Aorta (tissue), 5 donors: ENCODE results near the gene DNAI2. TPM values are rescaled to one million over a fixed set of nuclear protein-coding genes. Genes with fewer than 3 reads are reported as not detected.

ENCODE experiments used
- ATAC-seq: fragments of 200-7000 bp; cut with Tn5 transposase; one replicate; pipeline ENCODE4 v1.9.1; 2022; ENCODE audit warnings: moderate library complexity; ENCODE audit not compliant: low FRiP score
- DNase-seq, 2 donors: peaks; one replicate each; pipeline ENCODE4 v3.0.0-alpha.2; 2020
- H3K27ac ChIP-seq, 2 donors: one replicate each; pipeline ENCODE4 v1.5.1; 2013; ENCODE audit warnings: low read length in 2 of 2, mild to moderate bottlenecking in 2 of 2, moderate library complexity in 2 of 2, control low read depth in 1 of 2, inconsistent platforms in 1 of 2, low read depth in 1 of 2
- H3K27me3 ChIP-seq, 2 donors: one replicate each; pipeline ENCODE4 v1.6.1; 2013; ENCODE audit warnings: control low read depth in 1 of 2, low read length in 1 of 2, mild to moderate bottlenecking in 1 of 2, moderate library complexity in 1 of 2; ENCODE audit not compliant: insufficient read depth in 2 of 2, control insufficient read depth in 1 of 2
- H3K36me3 ChIP-seq, 2 donors: one replicate each; pipeline ENCODE4 v1.6.1; 2013; ENCODE audit warnings: control low read depth in 1 of 2, low read length in 1 of 2, mild to moderate bottlenecking in 1 of 2; ENCODE audit not compliant: insufficient read depth in 2 of 2, control insufficient read depth in 1 of 2
- H3K4me1 ChIP-seq, 2 donors: one replicate each; pipeline ENCODE4 v1.6.1; 2013; ENCODE audit warnings: low read length in 2 of 2, control low read depth in 1 of 2, mild to moderate bottlenecking in 1 of 2, moderate library complexity in 1 of 2; ENCODE audit not compliant: insufficient read depth in 2 of 2, control insufficient read depth in 1 of 2
- H3K4me3 ChIP-seq, 2 donors: one replicate each; pipeline ENCODE4 v1.5.1; 2013; ENCODE audit warnings: low read length in 2 of 2, control low read depth in 1 of 2, mild to moderate bottlenecking in 1 of 2
- H3K9me3 ChIP-seq: one replicate; pipeline ENCODE4 v1.6.1; 2013; ENCODE audit warnings: mild to moderate bottlenecking, low read length; ENCODE audit not compliant: control insufficient read depth
- WGBS, 2 donors: extraction: QIAGEN DNeasy Blood & Tissue Kit; methylation state at CpG; one replicate each; pipeline ENCODE4 v1.1.7; 2013; 5-methylcytosine and 5-hydroxymethylcytosine counted together
- intact Hi-C, 2 donors: fragments of 100-400 bp; cut with DNase I; formaldehyde crosslinking; loops; one replicate each; pipeline versions ENCODE4 v1.14.2 to v1.15.0; 2022
- polyA plus RNA-seq, 2 donors: library from polyadenylated mRNA; stranded (reverse); fragments of 200-250 nt; gene quantifications; one replicate each; pipeline ENCODE4 v1.2.3, GENCODE V29; 2013
- total RNA-seq, 2 donors: library from RNA; stranded (reverse); fragmentation: NEBNext Ultra II Directional; extraction: Animal tissue kit (Norgen Biotek cat#: 25700); gene quantifications; one replicate each; pipeline ENCODE4 v1.2.1, GENCODE V29; 2021
- donor health status: healthy with polysubstance abuse.
- donor health status: Bipolar disorder and iron deficiency.
- donor health status: DM: no; HTN: no; CAD: no.
- donor health status: DM: no; HTN: no; CAD: no.
- donor health status: DM: yes; HTN: yes; CAD: no.

The DNAI2 gene
- total and polyA plus RNA-seq, 4 donors = not detected

DNA sequence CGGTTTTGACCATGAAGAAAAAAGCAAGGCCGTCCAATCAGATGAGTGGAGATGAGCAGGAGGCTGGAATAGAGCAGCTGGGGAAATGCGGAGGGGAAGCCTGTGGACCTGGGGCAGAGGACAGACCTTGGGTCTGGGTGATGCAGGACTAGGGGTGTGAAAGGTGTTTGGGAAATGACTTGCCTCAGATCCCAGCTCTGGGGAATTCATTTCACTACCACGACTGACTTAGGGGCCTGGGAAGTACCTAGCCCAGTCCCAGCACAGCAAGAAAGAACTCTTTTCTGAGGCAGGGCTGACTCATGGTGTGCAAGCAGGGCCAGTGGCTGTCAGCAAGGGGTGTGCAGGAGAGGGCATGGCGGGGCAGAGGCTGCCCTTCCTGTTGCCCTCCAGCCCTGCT, 14.8 kb downstream of the DNAI2 start:
- no peak for ATAC-seq
- WGBS, 2 donors = 72 to 73% methylated on average over 5 of the region's 5 CpGs

DNA sequence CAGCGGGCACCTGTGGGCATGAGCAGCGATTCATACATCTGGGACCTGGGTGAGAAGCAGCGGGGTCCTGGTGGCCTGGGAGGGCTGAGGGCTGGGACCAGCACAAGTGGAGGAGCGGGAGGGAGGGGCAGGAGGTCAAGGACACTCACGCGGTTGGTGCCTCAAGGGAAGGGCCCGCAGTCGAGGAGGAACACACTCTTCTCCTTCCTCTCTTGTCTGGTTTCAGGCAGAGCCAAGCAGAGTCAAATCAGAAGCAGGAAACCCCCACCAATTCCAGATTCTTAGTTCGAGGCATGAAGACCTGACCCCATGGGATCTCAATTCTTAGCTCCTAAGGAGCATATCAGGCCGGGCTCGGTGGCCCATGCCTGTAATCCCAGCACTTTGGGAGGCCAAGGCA, 15.7 kb downstream of the DNAI2 start:
- Histone ChIP-seq H3K4me1 (no peaks in the 10 kb centered on the region), H3K36me3 (no peaks in the 10 kb centered on the region), H3K27me3 (no peaks in the 10 kb centered on the region), H3K9me3 (no peaks in the 10 kb centered on the region), H3K4me3 (no peak overlapping the region), H3K27ac (no peak overlapping the region)
- intact Hi-C loops = no loop called here
- WGBS, 2 donors = 78 to 83% methylated on average over 10 to 11 of the region's 11 CpGs
- no peak for ATAC-seq
- DNase-seq = no peak

More for the DNA sequence above, 14.8 kb downstream of the DNAI2 start:
- no peak overlapping the region for H3K4me3 ChIP-seq
- DNase-seq = no peak
- intact Hi-C loops = no loop called here
- no peaks in the 10 kb centered on the region for H3K9me3 ChIP-seq
- H3K27ac ChIP-seq = no peak overlapping the region
- H3K4me1 ChIP-seq = no peaks in the 10 kb centered on the region
- H3K27me3 ChIP-seq = no peaks in the 10 kb centered on the region
- H3K36me3 ChIP-seq = no peaks in the 10 kb centered on the region

DNA sequence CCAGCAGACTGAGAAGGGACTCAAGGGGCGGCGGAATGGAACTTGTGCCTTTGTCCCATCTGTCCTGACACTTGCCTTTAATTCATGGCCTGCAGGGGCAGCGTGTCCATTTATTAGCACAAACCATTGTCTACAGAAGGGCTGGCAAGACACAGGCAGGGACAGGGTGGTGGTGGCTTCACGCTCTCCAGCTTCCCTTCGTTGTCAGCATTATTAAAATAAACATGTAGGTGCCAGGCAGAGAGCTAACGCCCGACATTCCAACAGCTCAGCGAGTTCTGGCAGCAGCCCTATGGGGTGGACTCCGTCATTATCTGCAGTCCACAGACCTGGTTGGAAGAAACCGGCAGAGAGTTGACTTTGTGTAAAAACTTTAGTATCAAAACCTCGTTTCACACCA, 16.3 kb downstream of the DNAI2 start:
- 39 to 43% methylated on average over 11 of the region's 11 CpGs for WGBS, 2 donors
- Histone ChIP-seq H3K36me3 (no peaks in the 10 kb centered on the region), H3K27me3 (no peaks in the 10 kb centered on the region), H3K4me1 (no peaks in the 10 kb centered on the region), H3K9me3 (no peaks in the 10 kb centered on the region), H3K27ac (no peak overlapping the region), H3K4me3 (no peak overlapping the region)
- intact Hi-C loops = no loop called here
- ATAC-seq = no peak
- no peak for DNase-seq

DNA sequence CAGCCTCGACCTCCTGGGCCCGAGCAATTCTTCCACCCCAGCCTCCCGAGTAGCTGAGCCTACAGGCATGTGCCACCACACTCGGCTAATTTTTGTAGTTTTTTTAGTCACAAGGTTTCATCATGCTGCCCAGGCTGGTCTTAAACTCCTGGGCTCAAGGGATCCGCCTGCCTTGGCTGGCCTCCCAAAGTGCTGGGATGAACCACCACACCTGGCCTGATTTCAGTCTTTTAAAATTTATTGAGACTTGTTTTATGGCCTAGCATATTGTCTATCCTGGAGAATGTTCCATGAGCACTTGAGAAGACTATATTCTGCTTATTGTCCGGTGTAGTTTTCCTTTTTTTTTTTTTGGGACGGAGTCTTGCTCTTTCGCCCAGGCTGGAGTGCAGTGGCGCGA, 18.5 kb downstream of the DNAI2 start:
- DNase-seq (no peak), ATAC-seq (no peak)
- H3K9me3 ChIP-seq = no peaks in the 10 kb centered on the region
- no peaks in the 10 kb centered on the region for H3K27me3 ChIP-seq
- H3K4me1 ChIP-seq = no peaks in the 10 kb centered on the region
- intact Hi-C loops = no loop called here
- H3K4me3 ChIP-seq = no peak overlapping the region
- H3K27ac ChIP-seq = no peak overlapping the region
- WGBS, 2 donors = 93% methylated on average over 10 of the region's 10 CpGs
- H3K36me3 ChIP-seq = no peaks in the 10 kb centered on the region

DNA sequence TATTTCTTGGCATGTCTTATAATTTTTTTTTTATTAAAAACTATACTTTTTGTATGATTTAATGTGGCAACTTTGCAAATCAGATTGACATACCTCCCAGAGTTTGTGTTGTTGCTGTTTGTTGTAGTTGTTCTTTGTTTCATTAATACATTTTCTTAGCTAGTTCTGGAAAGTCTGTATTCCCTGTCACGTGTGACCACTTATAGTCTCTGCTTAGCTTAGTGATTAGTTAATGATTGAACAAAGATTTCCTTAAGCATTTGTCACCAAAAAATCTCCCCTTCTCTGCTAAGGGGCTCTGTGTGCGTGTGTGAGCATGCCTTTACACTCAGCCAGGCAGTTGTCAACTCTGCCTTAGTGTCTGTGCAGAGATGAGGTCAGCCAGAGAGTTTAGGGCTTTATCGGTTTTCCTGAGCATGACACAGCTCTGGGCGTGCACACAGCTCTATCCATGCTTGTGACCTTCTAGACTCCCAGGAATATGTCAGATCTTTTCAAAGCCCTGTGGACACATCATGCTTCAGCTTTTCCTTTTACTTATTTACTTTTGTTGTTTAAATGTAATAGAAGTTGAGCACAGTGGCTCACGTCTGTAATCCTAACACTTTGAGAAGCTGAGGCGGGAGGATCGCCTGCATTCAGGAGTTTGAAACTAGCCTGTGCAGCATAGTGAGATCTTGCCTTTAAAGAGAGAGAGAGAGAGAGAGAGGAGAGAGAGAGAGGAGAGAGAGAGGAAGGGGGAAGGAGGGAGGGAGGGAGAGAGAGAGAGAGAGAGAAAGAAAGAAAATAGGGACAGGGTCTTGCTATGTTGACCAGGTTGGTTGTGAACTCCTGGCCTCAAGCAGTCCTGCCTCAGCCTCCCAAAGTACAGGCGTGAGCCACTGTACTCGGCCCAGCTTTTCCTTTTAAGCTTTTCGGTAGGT, 21.9 kb downstream of the DNAI2 start:
- no peak for DNase-seq
- H3K4me1 ChIP-seq = no peaks in the 10 kb centered on the region
- H3K9me3 ChIP-seq = no peaks in the 10 kb centered on the region
- no peaks in the 10 kb centered on the region for H3K36me3 ChIP-seq
- no peaks in the 10 kb centered on the region for H3K27me3 ChIP-seq
- no peak overlapping the region for H3K27ac ChIP-seq
- intact Hi-C loops = no loop called here
- WGBS, 2 donors = 69 to 71% methylated on average over 10 of the region's 10 CpGs
- no peak for ATAC-seq
- no peak overlapping the region for H3K4me3 ChIP-seq

DNA sequence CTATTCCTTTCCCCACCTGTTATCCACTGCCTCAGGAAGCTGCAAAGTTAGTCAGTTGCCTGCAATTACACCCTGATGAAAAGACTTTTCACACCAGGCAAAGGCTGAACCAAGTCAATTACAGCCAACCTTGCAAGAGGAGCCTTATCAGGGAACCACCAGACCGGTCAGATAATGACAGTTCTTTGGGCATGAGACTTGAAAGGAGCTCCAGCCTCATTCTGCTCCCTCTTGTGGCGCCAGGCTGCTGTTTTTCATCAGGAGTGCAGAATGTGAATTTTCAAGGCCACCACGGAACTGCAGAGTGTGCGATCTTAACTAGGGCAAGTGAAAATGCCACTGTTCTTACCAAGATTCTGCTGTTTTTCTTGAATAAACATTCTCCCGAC, 22.5 kb downstream of the DNAI2 start:
- intact Hi-C loops = no loop called here
- H3K4me1 ChIP-seq = no peaks in the 10 kb centered on the region
- ATAC-seq (no peak), DNase-seq (peak in 1 of 2 donors; percentile 71)
- no peak overlapping the region for H3K27ac ChIP-seq
- no peaks in the 10 kb centered on the region for H3K27me3 ChIP-seq
- no peaks in the 10 kb centered on the region for H3K36me3 ChIP-seq
- no peak overlapping the region for H3K4me3 ChIP-seq
- WGBS, 2 donors = 5% methylated on average over 5 of the region's 5 CpGs
- H3K9me3 ChIP-seq = no peaks in the 10 kb centered on the region

DNA sequence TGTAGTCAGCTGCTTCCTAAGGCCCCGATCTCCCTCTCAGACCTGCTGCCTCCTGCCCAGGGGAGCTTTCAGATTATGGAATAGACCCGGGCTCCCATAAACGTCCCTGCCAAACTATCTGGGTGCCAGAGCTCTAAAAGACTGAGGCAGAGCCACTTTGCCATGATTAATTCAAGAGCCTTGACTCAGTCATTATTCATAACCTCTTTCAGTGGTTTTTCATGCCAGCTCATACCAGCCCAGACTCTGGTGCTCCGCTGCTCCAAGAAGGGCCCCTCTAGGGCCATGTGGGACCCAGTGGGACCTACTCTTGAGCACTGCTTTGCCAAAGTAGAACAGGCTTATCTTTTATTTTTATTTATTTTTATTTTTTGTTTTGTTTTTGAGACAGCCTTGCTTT, 23.9 kb downstream of the DNAI2 start:
- ATAC-seq = no peak
- no peaks in the 10 kb centered on the region for H3K4me1 ChIP-seq
- no peak for DNase-seq
- intact Hi-C loops = no loop called here
- no peaks in the 10 kb centered on the region for H3K36me3 ChIP-seq
- whole genome bisulfite sequencing, 2 donors = 20 to 36% methylated on average over 4 of the region's 4 CpGs
- no peak overlapping the region for H3K4me3 ChIP-seq
- H3K27me3 ChIP-seq = no peaks in the 10 kb centered on the region
- H3K27ac ChIP-seq = no peak overlapping the region
- no peaks in the 10 kb centered on the region for H3K9me3 ChIP-seq

DNA sequence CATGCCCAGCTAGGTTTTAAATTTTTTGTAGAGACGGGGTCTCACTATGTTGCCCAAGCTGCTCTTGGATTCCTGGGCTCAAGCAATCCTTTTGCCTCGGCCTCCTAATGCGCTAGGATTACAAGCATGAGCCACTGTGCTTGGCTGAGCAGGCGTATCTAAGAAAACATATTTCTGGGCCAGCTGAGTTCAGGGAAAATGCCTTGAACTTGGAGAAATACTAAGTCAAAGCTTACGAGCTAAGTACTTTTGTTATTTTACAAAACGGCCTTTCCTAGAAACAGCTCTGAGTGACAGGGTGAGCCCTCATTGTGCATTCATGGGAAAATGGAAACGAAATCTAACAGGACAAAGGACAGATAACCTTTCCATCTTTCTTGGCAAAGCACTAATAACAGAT, 24.7 kb downstream of the DNAI2 start:
- H3K4me1 ChIP-seq = no peaks in the 10 kb centered on the region
- DNase-seq (no peak), ATAC-seq (no peak)
- intact Hi-C loops = no loop called here
- H3K27me3 ChIP-seq = no peaks in the 10 kb centered on the region
- WGBS, 2 donors = 12 to 19% methylated on average over 7 of the region's 7 CpGs
- H3K4me3 ChIP-seq = no peak overlapping the region
- no peaks in the 10 kb centered on the region for H3K36me3 ChIP-seq
- no peaks in the 10 kb centered on the region for H3K9me3 ChIP-seq
- H3K27ac ChIP-seq = no peak overlapping the region
